OCI-LY1 (cell line): ENCODE measurements around the gene RAD51B.

Source experiments
- H2AFZ ChIP-seq: fragments of 200-600 bp; sonication (generic), shearing (Covaris generic); 2 replicates; pipeline ENCODE4 v1.6.0; 2014; ENCODE audit warnings: antibody characterized with exemption, mild to moderate bottlenecking, low read length
- H3F3A ChIP-seq: fragments of 200-600 bp; sonication (generic), shearing (Covaris generic); 2 replicates; pipeline ENCODE4 v1.6.0; 2014; ENCODE audit warnings: mild to moderate bottlenecking, antibody characterized with exemption, low read length, moderate library complexity; ENCODE audit not compliant: insufficient read depth
- H3K27ac ChIP-seq: fragments of 200-600 bp; sonication (generic); 2 replicates; pipeline ENCODE4 v1.5.1; 2014; ENCODE audit warnings: low read length, mixed run types, mild to moderate bottlenecking, low read depth; ENCODE audit not compliant: poor library complexity, severe bottlenecking
- H3K27me3 ChIP-seq: fragments of 200-600 bp; sonication (generic); 2 replicates; pipeline ENCODE4 v1.6.0; 2014; ENCODE audit warnings: antibody characterized with exemption, mild to moderate bottlenecking, low read length, moderate library complexity; ENCODE audit not compliant: insufficient read depth
- H3K36me3 ChIP-seq: fragments of 200-600 bp; sonication (generic); 2 replicates; pipeline ENCODE4 v1.6.1; 2014; ENCODE audit warnings: mild to moderate bottlenecking, antibody characterized with exemption, low read length, moderate library complexity, mixed read lengths; ENCODE audit not compliant: insufficient read depth
- H3K4me1 ChIP-seq: fragments of 200-600 bp; sonication (generic); 2 replicates; pipeline ENCODE4 v1.5.1; 2014; ENCODE audit warnings: mild to moderate bottlenecking, low read length, moderate library complexity; ENCODE audit not compliant: insufficient read depth, severe bottlenecking
- H3K4me2 ChIP-seq: fragments of 200-600 bp; sonication (generic), shearing (Covaris generic); 2 replicates; pipeline ENCODE4 v1.6.1; 2014; ENCODE audit warnings: low read length
- H3K4me3 ChIP-seq: fragments of 200-600 bp; sonication (generic); 2 replicates; pipeline ENCODE4 v1.5.1; 2014; ENCODE audit warnings: low read length, low read depth, mild to moderate bottlenecking, mixed read lengths; ENCODE audit not compliant: poor library complexity, severe bottlenecking
- H3K79me2 ChIP-seq: fragments of 200-600 bp; shearing (Covaris generic); 2 replicates; pipeline ENCODE4 v1.6.1; 2016; ENCODE audit warnings: mixed run types, low read length, mixed read lengths; ENCODE audit not compliant: insufficient read depth
- H3K9ac ChIP-seq: fragments of 200-600 bp; sonication (generic), shearing (Covaris generic); 2 replicates; pipeline ENCODE4 v1.6.1; 2014; ENCODE audit warnings: mild to moderate bottlenecking, low read length, mixed read lengths
- H3K9me2 ChIP-seq: fragments of 200-600 bp; sonication (generic), shearing (Covaris generic); 2 replicates; pipeline ENCODE4 v1.6.1; 2014; ENCODE audit warnings: low read depth, mild to moderate bottlenecking, low read length, mixed read lengths
- H3K9me3 ChIP-seq: fragments of 200-600 bp; shearing (Covaris generic); 2 replicates; pipeline ENCODE4 v1.6.1; 2014; ENCODE audit warnings: low read length, mixed read lengths
- H4K20me1 ChIP-seq: fragments of 200-600 bp; sonication (generic), shearing (Covaris generic); 2 replicates; pipeline ENCODE4 v1.6.0; 2016; ENCODE audit warnings: mild to moderate bottlenecking, low read length; ENCODE audit not compliant: insufficient read depth
- CTCF ChIP-seq: fragments of 200-600 bp; sonication (generic), shearing (Covaris generic); IDR thresholded peaks from 2 replicates; pipeline ENCODE4 v1.5.1; 2017; ENCODE audit warnings: mild to moderate bottlenecking, antibody characterized with exemption, low read length, moderate library complexity, mixed read lengths
- EZH2 ChIP-seq: fragments of 200-600 bp; sonication (generic), shearing (Covaris generic); IDR thresholded peaks from 2 replicates; pipeline ENCODE4 v1.8.0; 2017; ENCODE audit warnings: borderline replicate concordance, mixed run types, mild to moderate bottlenecking, antibody characterized with exemption, low read length, moderate library complexity, mixed read lengths

RAD51B gene

GRCh38 chr14:68703093-68703492 is 883.5 kb downstream of the RAD51B start:
- Histone ChIP-seq H3F3A (no peaks in the 10 kb centered on the region), H3K4me3 (no peak overlapping the region), H3K79me2 (no peaks in the 10 kb centered on the region), H3K27ac (no peak overlapping the region), H3K4me2 (no peak overlapping the region), H3K9ac (no peak overlapping the region), H3K27me3 (0 out of 2 replicates have a peak, but pooled peaks cover 3% of the 10 kb centered on the region), H3K4me1 (no peaks in the 10 kb centered on the region), H3K9me3 (no peaks in the 10 kb centered on the region), H2AFZ (no peak overlapping the region), H3K9me2 (no peaks in the 10 kb centered on the region), H3K36me3 (no peaks in the 10 kb centered on the region), H4K20me1 (no peaks in the 10 kb centered on the region)
- TF ChIP-seq EZH2: no peak

DNA sequence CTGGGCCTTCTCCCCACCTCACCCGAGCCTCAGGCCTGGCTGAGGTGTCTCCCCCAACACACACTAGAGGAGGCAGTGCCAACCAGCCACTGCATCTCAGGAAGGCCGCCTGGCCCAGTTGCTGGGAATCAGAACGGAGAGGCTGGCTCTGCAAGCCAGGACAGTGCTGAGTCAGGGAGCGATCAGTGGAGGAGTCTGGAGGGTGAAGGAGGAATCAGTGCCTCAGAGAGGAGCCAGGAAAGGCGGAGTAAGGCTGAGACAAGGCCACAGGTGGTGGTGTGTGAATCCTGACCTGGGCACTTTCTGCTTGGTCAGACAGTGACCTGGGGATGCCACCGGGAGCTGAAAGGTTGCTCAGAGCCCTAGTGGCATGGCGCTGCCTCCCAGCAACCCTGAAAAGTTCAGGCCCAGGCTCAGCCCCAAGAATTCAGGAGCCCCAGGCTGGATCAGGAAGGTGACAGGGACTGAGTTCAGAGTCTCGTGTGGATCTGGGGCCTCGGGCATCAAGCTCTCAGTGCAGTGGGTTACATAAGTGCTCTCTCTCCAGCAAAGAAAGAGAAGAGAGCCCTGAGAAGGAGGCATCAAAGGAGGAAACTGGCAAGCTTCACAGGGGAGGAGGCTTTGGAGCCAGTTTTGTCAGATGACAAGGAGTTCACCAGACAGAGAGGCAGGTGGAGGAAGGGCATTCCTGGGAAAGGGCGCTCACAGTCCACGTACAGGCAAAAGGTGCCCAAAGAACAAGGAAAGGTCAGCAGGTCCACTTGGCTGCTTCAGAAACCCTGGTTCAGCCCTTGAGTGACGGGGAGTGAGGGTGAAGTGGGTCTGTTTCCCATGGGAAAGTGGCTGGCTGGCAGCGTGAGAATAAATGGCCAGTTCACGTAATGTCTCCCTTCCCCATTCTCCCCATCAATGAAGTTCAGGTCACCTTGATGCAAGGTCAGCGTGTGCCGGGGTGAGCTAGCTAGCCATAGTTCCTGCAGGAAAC is 885.4 kb downstream of the RAD51B start:
- Histone ChIP-seq H3K27me3 (0 out of 2 replicates have a peak, but pooled peaks cover 3% of the 10 kb centered on the region), H2AFZ (no peak overlapping the region), H3K79me2 (no peaks in the 10 kb centered on the region), H3K4me2 (no peak overlapping the region), H3K9me3 (no peaks in the 10 kb centered on the region), H3K4me3 (no peak overlapping the region), H3K9me2 (no peaks in the 10 kb centered on the region), H3K4me1 (no peaks in the 10 kb centered on the region), H3K36me3 (no peaks in the 10 kb centered on the region), H4K20me1 (no peaks in the 10 kb centered on the region), H3K9ac (no peak overlapping the region), H3K27ac (no peak overlapping the region), H3F3A (no peaks in the 10 kb centered on the region)
- TF ChIP-seq CTCF (no peak), EZH2 (no peak)

DNA sequence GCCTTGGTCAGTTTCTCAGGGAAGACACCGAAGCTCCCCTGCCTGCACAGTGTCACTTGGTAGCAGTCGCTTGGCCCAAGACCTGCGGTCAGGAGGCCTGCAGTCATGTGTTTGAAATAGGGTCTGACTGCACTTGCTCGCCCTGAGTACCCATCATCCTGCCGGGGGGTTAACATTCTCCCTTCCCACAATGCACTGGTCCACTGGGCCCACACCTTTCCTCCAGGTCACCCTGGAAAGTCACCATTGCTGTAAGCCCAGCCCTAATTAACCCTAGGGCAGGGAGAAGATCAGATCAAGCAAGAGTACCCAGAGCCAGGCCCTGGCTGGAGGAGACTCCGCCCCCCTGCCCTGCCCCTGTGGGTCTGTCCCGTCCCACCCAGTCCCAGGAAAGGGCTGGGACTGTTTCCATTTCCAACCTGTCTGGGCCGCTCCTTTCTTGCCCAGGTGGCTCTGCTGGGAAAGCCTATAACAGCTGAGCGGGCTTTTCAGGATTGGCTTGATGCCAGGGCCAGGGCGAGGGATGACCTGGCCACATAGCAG is 886.2 kb downstream of the RAD51B start:
- Histone ChIP-seq H3K27me3 (0 out of 2 replicates have a peak, but pooled peaks cover 3% of the 10 kb centered on the region), H3K4me3 (no peak overlapping the region), H3K4me2 (no peak overlapping the region), H3K27ac (no peak overlapping the region), H3K36me3 (no peaks in the 10 kb centered on the region), H3K9me2 (no peaks in the 10 kb centered on the region), H4K20me1 (no peaks in the 10 kb centered on the region), H3F3A (no peaks in the 10 kb centered on the region), H3K79me2 (no peaks in the 10 kb centered on the region), H3K9me3 (no peaks in the 10 kb centered on the region), H3K9ac (no peak overlapping the region), H2AFZ (no peak overlapping the region), H3K4me1 (no peaks in the 10 kb centered on the region)
- TF ChIP-seq CTCF: no peak
- TF ChIP-seq EZH2: no peak
